Caco-2 (cell line): Measurements from ENCODE around the gene PSMC5. TPM values are rescaled to one million over a fixed set of nuclear protein-coding genes. Genes with fewer than 3 reads are reported as not detected.

Experiments
- BruUV-seq: library from RNA; stranded (reverse); fragments of 400-500 nt; replicated peaks from 2 replicates; lab custom pipeline; 2021; lab: Mats Ljungman, UMichigan
- CTCF ChIA-PET: fragments of 300-600 bp; sonication (Branson Sonifier 250); formaldehyde crosslinking; loops from one replicate; lab custom pipeline; 2022; ENCODE audit warnings: antibody characterized with exemption; lab: Charles Lee
- POLR2A ChIA-PET: fragments of 300-600 bp; sonication (Branson Sonifier 250); formaldehyde crosslinking; loops from one replicate; lab custom pipeline; 2022; ENCODE audit warnings: antibody characterized with exemption; lab: Charles Lee
- DNase-seq, 2 experiments: peaks; one replicate each; pipeline versions ENCODE4 v3.0.0 to v3.0.0-alpha.2; 2020 to 2022
- H3K27me3 ChIP-seq: replicated peaks from 2 replicates; pipeline ENCODE4 v1.6.0; 2011; ENCODE audit warnings: low read length; ENCODE audit not compliant: control insufficient read depth, insufficient read depth
- H3K36me3 ChIP-seq: 2 replicates; pipeline ENCODE4 v1.5.1; 2011; ENCODE audit warnings: low read length; ENCODE audit not compliant: control insufficient read depth, insufficient read depth
- H3K4me1 ChIP-seq: fragments of 250-450 bp; sonication (Bioruptor Pico); 2 replicates; pipeline ENCODE4 v1.5.1; 2020; ENCODE audit warnings: mild to moderate bottlenecking
- H3K4me3 ChIP-seq: 2 replicates; pipeline ENCODE4 v1.5.1; 2011; ENCODE audit warnings: low read depth, mild to moderate bottlenecking, control low read depth, low read length
- H3K9me3 ChIP-seq: fragments of 250-450 bp; sonication (Bioruptor Pico); 2 replicates; pipeline ENCODE4 v1.5.1; 2020; ENCODE audit warnings: mild to moderate bottlenecking, moderate library complexity
- H3K27ac Mint-ChIP-seq: one replicate; pipeline ENCODE4 v1.8.0; 2022; ENCODE audit warnings: mixed read lengths; ENCODE audit not compliant: unreplicated experiment
- H3K27me3 Mint-ChIP-seq: one replicate; pipeline ENCODE4 v1.8.0; 2022; ENCODE audit warnings: mixed read lengths; ENCODE audit not compliant: insufficient read depth, unreplicated experiment
- H3K36me3 Mint-ChIP-seq: one replicate; pipeline ENCODE4 v1.8.0; 2022; ENCODE audit warnings: mild to moderate bottlenecking, mixed read lengths; ENCODE audit not compliant: insufficient read depth, unreplicated experiment
- H3K4me1 Mint-ChIP-seq: one replicate; pipeline ENCODE4 v1.8.0; 2022; ENCODE audit warnings: low read depth, mixed read lengths; ENCODE audit not compliant: unreplicated experiment
- H3K4me3 Mint-ChIP-seq: one replicate; pipeline ENCODE4 v1.8.0; 2022; ENCODE audit warnings: mild to moderate bottlenecking, moderate library complexity, mixed read lengths; ENCODE audit not compliant: unreplicated experiment
- H3K9me3 Mint-ChIP-seq: one replicate; pipeline ENCODE4 v1.8.0; 2022; ENCODE audit warnings: mixed read lengths; ENCODE audit not compliant: unreplicated experiment
- CTCF ChIP-seq, 2 experiments: fragments of 200-600 bp in 1 of 2; IDR thresholded peaks; 1 replicate in 1 of 2; 2 replicates in 1 of 2; pipeline versions ENCODE4 v1.5.1 to v1.8.0; 2011 to 2022; ENCODE audit warnings: antibody characterized with exemption in 1 of 2, control low read depth in 1 of 2, inconsistent platforms in 1 of 2, low read depth in 1 of 2, low read length in 1 of 2, mild to moderate bottlenecking in 1 of 2, moderate library complexity in 1 of 2; ENCODE audit not compliant: insufficient read depth in 1 of 2, severe bottlenecking in 1 of 2, unreplicated experiment in 1 of 2
- intact Hi-C: fragments of 100-400 bp; cut with micrococcal nuclease; formaldehyde crosslinking; loops from one replicate; pipeline ENCODE4 v1.10.0; 2022; ENCODE audit not compliant: unreplicated experiment
- total RNA-seq: library from RNA; stranded (reverse); gene quantifications from 2 replicates; pipeline ENCODE4 v1.2.3, GENCODE V29; 2022

Gene PSMC5
- total RNA-seq, 1 experiment from 2014 or later = 197 TPM

- no TSS peak for BruUV-seq
- intact Hi-C loops = no loop called here
- CTCF ChIA-PET = interaction anchor here (0.6 to 0.8 kb wide), 3 partner anchors 9 to 82 kb away, joined by 3 read pairs; no protein-coding TSS in a partner anchor
Observed at GRCh38 chr17:63838631-63839171, 11.5 kb downstream of the PSMC5 start.

GRCh38 chr17:63840591-63841349 is 13.5 kb downstream of the PSMC5 start:
- H3K9me3 ChIP-seq = no peaks in the 10 kb centered on the region
- intact Hi-C loops = loop anchor here (10.0 kb wide), 1 partner anchor 216 kb away; the partner anchor contains the start of gene MAP3K3
- no peaks in the 10 kb centered on the region for H3K27me3 ChIP-seq
- POLR2A ChIA-PET = interaction anchor here (0.5 to 1.0 kb wide), 3 partner anchors 13 to 300 kb away, joined by 3 to 4 read pairs (median 3); no protein-coding TSS in a partner anchor
- H3K4me1 Mint-ChIP-seq = peaks cover 26% of the 10 kb centered on the region
- peak overlapping the region; percentile 87 for H3K27ac Mint-ChIP-seq
- H3K27me3 Mint-ChIP-seq = no peaks in the 10 kb centered on the region
- H3K4me3 Mint-ChIP-seq = peak overlapping the region; percentile 99
- TF ChIP-seq CTCF (IDR thresholded peaks at IDR 0.05; ENCODE audit: insufficient read depth in 1 of 2, low read depth in 1 of 2, low read length in 1 of 2, severe bottlenecking in 1 of 2, unreplicated experiment in 1 of 2) = no peak
- H3K4me3 ChIP-seq = peak overlapping the region; percentile 95
- CTCF ChIA-PET = interaction anchor here (1.2 to 1.4 kb wide), 3 partner anchors 11 to 14 kb away, joined by 4 to 7 read pairs (median 6); no protein-coding TSS in a partner anchor
- H3K36me3 ChIP-seq = peaks cover 7% of the 10 kb centered on the region
- H3K36me3 Mint-ChIP-seq = peaks cover 50% of the 10 kb centered on the region
- H3K9me3 Mint-ChIP-seq = no peaks in the 10 kb centered on the region
- no peak for DNase-seq
- H3K4me1 ChIP-seq = peaks cover 15% of the 10 kb centered on the region
- no TSS peak for BruUV-seq

More at GRCh38 chr17:63838631-63839171, 11.5 kb downstream of the PSMC5 start:
- no peak overlapping the region for H3K27ac Mint-ChIP-seq
- POLR2A ChIA-PET = no interaction called here
- Histone ChIP-seq H3K9me3 (no peaks in the 10 kb centered on the region), H3K36me3 (peaks cover 12% of the 10 kb centered on the region), H3K4me3 (no peak overlapping the region), H3K4me1 (peaks cover 13% of the 10 kb centered on the region), H3K27me3 (no peaks in the 10 kb centered on the region)
- no peaks in the 10 kb centered on the region for H3K27me3 Mint-ChIP-seq
- H3K9me3 Mint-ChIP-seq = no peaks in the 10 kb centered on the region
- peaks cover 20% of the 10 kb centered on the region for H3K4me1 Mint-ChIP-seq
- H3K4me3 Mint-ChIP-seq = peak overlapping the region; percentile 34
- peak; percentile 64 to 67 for DNase-seq
- peaks cover 63% of the 10 kb centered on the region for H3K36me3 Mint-ChIP-seq
- TF ChIP-seq CTCF (IDR thresholded peaks at IDR 0.05; ENCODE audit: insufficient read depth in 1 of 2, low read depth in 1 of 2, low read length in 1 of 2, severe bottlenecking in 1 of 2, unreplicated experiment in 1 of 2) = no peak
